IPS-15b (cell line): ENCODE data around the gene OR10T2.
A peak's percentile ranks its signal among the peaks of the same experiment; 100 is the strongest.
"Not testable (repeated sequence)": the region's sequence is repeated elsewhere in the genome, so short reads cannot be mapped to it uniquely, and the experiment has no call there.

Source experiments
- H3K27me3 ChIP-seq: one replicate; pipeline ENCODE4 v1.6.1; 2013; ENCODE audit warnings: low read length; ENCODE audit not compliant: control insufficient read depth, insufficient read depth
- H3K36me3 ChIP-seq: one replicate; pipeline ENCODE4 v1.6.1; 2013; ENCODE audit warnings: low read length; ENCODE audit not compliant: control insufficient read depth, insufficient read depth
- H3K4me1 ChIP-seq: one replicate; pipeline ENCODE4 v1.6.1; 2013; ENCODE audit warnings: mild to moderate bottlenecking, low read length; ENCODE audit not compliant: control insufficient read depth, insufficient read depth
- H3K4me3 ChIP-seq: one replicate; pipeline ENCODE4 v1.5.1; 2013; ENCODE audit warnings: low read depth, low read length
- H3K9ac ChIP-seq: one replicate; pipeline ENCODE4 v1.6.1; 2013; ENCODE audit warnings: low read depth, mild to moderate bottlenecking, low read length
- H3K9me3 ChIP-seq: one replicate; pipeline ENCODE4 v1.6.1; 2013; ENCODE audit warnings: mild to moderate bottlenecking, low read length; ENCODE audit not compliant: control insufficient read depth, insufficient read depth

OR10T2 gene

GRCh38 chr1:158355773-158356285 is 43.4 kb downstream of the OR10T2 start:
- no peaks in the 10 kb centered on the region for H3K27me3 ChIP-seq
- H3K9ac ChIP-seq, result no peak overlapping the region
- no peaks in the 10 kb centered on the region for H3K4me1 ChIP-seq
- H3K4me3 ChIP-seq, result no peak overlapping the region
- no peaks in the 10 kb centered on the region for H3K9me3 ChIP-seq
- H3K36me3 ChIP-seq, result no peaks in the 10 kb centered on the region

- Histone ChIP-seq H3K4me1 (no peaks in the 10 kb centered on the region), H3K9me3 (no peaks in the 10 kb centered on the region), H3K27me3 (no peaks in the 10 kb centered on the region), H3K9ac (no peak overlapping the region), H3K36me3 (no peaks in the 10 kb centered on the region), H3K4me3 (no peak overlapping the region)
These were observed 45.0 kb downstream of the OR10T2 start for GRCh38 chr1:158354255-158354654.

DNA sequence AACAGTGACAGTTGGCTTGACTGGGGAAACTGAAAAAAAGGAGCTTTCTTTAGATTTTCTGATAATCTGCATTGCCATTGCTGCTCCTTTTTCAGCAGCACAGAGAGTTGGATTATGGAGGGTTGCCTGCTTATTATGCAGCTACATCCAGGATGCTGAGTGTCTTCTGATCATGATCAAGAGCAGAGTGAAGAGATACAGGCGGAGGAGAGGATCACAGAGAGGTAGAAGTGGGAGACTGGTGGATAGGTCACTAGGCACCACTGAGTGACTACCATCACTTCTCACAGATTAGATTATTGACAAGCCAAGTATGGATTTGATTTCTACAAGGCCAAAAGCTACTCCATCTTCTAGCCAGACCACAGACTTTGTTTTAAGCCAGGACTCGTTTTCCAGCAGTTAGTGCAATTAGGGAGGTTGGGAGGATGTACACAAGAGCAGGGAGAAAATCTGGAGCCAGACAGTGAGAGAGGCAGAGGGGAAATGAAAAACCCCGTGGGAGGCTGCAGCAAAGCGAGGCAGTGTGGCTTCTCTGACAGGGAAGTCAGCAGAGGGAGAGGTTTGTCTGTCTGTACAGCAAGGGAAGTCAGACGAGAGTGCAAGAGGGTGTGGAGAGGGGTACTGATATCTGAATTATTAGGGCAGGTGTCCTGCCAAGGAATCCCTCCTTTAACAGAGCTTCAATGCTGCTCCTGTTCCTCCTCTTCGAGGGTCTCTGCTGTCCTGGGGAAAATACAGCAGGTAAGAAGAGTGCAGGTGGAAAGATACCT is 45.8 kb downstream of the OR10T2 start, which contains the start of gene CD1E:
Gene CD1E (plus strand): TSS at position 592 of the 773 bp plus-strand sequence. CDS start 95 bp downstream, at position 687.
- no peaks in the 10 kb centered on the region for H3K9me3 ChIP-seq
- peak within 1 kb of the TSS; percentile 30 for H3K9ac ChIP-seq
- H3K4me3 ChIP-seq, result no peak within 1 kb of the TSS
- no peaks in the 10 kb centered on the region for H3K4me1 ChIP-seq
- H3K36me3 ChIP-seq, result no peaks in the 10 kb centered on the region
- no peaks in the 10 kb centered on the region for H3K27me3 ChIP-seq

- not testable (repeated sequence) for H3K9ac ChIP-seq, H3K27me3 ChIP-seq, H3K36me3 ChIP-seq, H3K9me3 ChIP-seq, H3K4me1 ChIP-seq, H3K4me3 ChIP-seq
These were observed 50.3 kb downstream of the OR10T2 start for GRCh38 chr1:158348946-158349345.
